ENCODE data around the gene ARX.

The ARX gene

DNA sequence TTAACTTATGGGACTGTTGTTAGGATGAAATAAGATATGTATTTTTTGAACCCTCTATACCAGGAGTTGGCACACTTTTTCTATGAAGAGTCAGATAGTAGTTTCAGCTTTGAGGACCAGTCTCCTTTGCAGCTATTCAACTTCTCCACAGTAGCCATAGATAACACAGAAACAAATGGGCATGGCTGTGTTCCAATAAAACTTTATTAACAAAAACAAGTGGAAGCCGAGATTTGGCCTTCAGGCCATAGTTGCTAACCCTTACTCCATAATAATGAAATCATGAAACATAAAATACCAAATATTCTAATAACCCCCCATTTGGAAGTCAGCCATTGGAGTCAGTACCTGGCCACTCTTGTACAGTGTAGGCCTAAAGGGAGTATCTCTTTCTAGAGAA is 30.6 kb downstream of the ARX start:
- TF ChIP-seq PAX5 (IDR thresholded peaks at IDR 0.05; ENCODE audit: insufficient read depth, low read length, severe bottlenecking), result no peak
- no peak for TF ChIP-seq POLR2A (IDR thresholded peaks at IDR 0.05; ENCODE audit: low read depth, low read length)
- no peak for TF ChIP-seq TAF1 (IDR thresholded peaks at IDR 0.05; ENCODE audit: low read depth, low read length)
- no peak for TF ChIP-seq POU2F2 (IDR thresholded peaks at IDR 0.05; ENCODE audit: low read depth, low read length)
- no peak for TF ChIP-seq SPI1 (IDR thresholded peaks at IDR 0.05; ENCODE audit: low read depth, low read length)
- TF ChIP-seq POLR2AphosphoS5 (IDR thresholded peaks at IDR 0.05; ENCODE audit: low read depth, low read length), result no peak
- FAIRE-seq, result peak; percentile 47
- DNase-seq (ENCODE audit: insufficient read length, low spot score), result no peak

DNA sequence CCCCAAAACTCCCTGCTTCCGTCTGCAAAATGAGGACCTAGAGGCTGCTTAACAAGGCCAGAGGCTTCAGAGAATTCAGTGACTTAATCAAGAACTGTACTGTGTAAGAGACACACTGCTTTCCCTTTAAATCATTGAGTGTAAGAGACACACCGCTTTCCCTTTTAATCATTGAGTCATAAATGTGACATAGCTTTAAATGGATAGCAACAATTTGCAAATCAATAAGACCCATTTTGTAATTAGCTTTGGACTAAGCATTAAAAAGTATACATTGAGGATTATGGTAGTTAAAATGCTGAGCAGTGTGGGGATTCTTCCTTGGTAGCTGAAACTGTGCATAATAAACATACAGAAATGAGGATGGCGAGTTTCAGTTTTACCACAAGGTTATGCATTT is 31.8 kb downstream of the ARX start:
- no peak for TF ChIP-seq PAX5 (IDR thresholded peaks at IDR 0.05; ENCODE audit: insufficient read depth, low read length, severe bottlenecking)
- no peak for TF ChIP-seq POLR2AphosphoS5 (IDR thresholded peaks at IDR 0.05; ENCODE audit: low read depth, low read length)
- TF ChIP-seq TAF1 (IDR thresholded peaks at IDR 0.05; ENCODE audit: low read depth, low read length), result no peak
- TF ChIP-seq SPI1 (IDR thresholded peaks at IDR 0.05; ENCODE audit: low read depth, low read length), result no peak
- TF ChIP-seq POLR2A (IDR thresholded peaks at IDR 0.05; ENCODE audit: low read depth, low read length), result no peak
- no peak for TF ChIP-seq POU2F2 (IDR thresholded peaks at IDR 0.05; ENCODE audit: low read depth, low read length)
- FAIRE-seq (no peak), DNase-seq (ENCODE audit: insufficient read length, low spot score) (no peak)

DNA sequence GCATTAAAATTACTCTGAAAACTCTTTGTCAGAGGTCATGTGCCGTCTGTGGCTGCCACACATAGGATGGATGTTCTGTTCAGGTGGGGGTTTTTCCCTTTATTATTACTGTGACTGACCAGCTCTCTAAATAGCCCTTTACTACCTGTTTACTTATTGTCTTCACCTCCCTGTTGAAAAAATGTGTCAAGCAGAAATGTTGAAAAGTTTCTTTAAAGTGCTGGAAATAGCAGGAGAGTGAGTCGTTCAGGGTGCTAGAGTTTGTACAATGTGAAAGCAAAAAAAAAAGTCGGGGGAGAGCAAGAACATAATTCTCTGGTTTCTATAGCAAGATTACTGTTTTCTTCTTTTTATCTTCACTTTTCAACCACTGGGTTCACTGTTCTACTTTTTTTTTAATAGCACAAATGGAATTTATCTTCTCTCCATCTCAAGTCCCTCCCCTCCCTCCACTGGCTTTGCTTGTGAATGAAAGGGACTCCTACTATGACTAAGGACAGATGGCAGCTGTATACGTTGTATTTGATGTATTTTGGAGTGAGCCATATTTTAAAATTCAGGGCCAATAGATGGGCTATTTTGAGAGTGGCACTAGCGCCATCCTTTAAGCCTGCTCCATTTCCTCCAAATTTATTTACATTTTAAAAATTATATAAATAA is 33.3 kb downstream of the ARX start:
- no peak for TF ChIP-seq POLR2A (IDR thresholded peaks at IDR 0.05; ENCODE audit: low read depth, low read length)
- no peak for TF ChIP-seq POU2F2 (IDR thresholded peaks at IDR 0.05; ENCODE audit: low read depth, low read length)
- no peak for DNase-seq (ENCODE audit: insufficient read length, low spot score)
- FAIRE-seq, result no peak

GRCh38 chrX:24981030-24981429 is 34.7 kb downstream of the ARX start:
- DNase-seq (ENCODE audit: insufficient read length, low spot score), result no peak
- FAIRE-seq, result peak; percentile 31
- no peak for TF ChIP-seq TAF1 (IDR thresholded peaks at IDR 0.05; ENCODE audit: low read depth, low read length)
- TF ChIP-seq SPI1 (IDR thresholded peaks at IDR 0.05; ENCODE audit: low read depth, low read length), result no peak
- no peak for TF ChIP-seq POU2F2 (IDR thresholded peaks at IDR 0.05; ENCODE audit: low read depth, low read length)
- no peak for TF ChIP-seq PAX5 (IDR thresholded peaks at IDR 0.05; ENCODE audit: insufficient read depth, low read length, severe bottlenecking)

DNA sequence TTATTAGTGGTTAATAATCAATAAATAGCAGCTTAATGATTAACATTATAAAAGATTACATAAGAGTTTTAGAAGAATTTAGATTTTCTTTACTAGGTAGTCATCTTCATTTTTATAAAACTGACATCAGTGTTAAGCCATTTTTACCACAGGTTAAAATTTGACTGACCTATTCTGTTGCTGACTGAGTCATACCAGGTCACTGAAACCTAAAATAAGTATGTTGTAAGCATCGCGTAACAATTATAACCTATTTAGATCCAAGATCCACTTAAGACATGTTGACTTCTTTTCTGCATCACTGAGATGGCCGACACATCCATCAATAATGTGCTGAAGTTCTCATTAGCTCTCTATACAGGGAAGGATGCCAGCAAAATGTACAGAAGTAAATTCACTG is 36.7 kb downstream of the ARX start:
- FAIRE-seq, result no peak
- TF ChIP-seq POLR2A (IDR thresholded peaks at IDR 0.05; ENCODE audit: low read depth, low read length), result no peak
- TF ChIP-seq TAF1 (IDR thresholded peaks at IDR 0.05; ENCODE audit: low read depth, low read length), result no peak
- TF ChIP-seq PAX5 (IDR thresholded peaks at IDR 0.05; ENCODE audit: insufficient read depth, low read length, severe bottlenecking), result no peak
- no peak for TF ChIP-seq POU2F2 (IDR thresholded peaks at IDR 0.05; ENCODE audit: low read depth, low read length)
- no peak for TF ChIP-seq POLR2AphosphoS5 (IDR thresholded peaks at IDR 0.05; ENCODE audit: low read depth, low read length)
- no peak for TF ChIP-seq SPI1 (IDR thresholded peaks at IDR 0.05; ENCODE audit: low read depth, low read length)
- no peak for DNase-seq (ENCODE audit: insufficient read length, low spot score)

- TF ChIP-seq POU2F2 (IDR thresholded peaks at IDR 0.05; ENCODE audit: low read depth, low read length), result no peak
- no peak for TF ChIP-seq TAF1 (IDR thresholded peaks at IDR 0.05; ENCODE audit: low read depth, low read length)
- TF ChIP-seq PAX5 (IDR thresholded peaks at IDR 0.05; ENCODE audit: insufficient read depth, low read length, severe bottlenecking), result no peak
- TF ChIP-seq SPI1 (IDR thresholded peaks at IDR 0.05; ENCODE audit: low read depth, low read length), result no peak
- TF ChIP-seq POLR2A (IDR thresholded peaks at IDR 0.05; ENCODE audit: low read depth, low read length), result no peak
- TF ChIP-seq POLR2AphosphoS5 (IDR thresholded peaks at IDR 0.05; ENCODE audit: low read depth, low read length), result no peak
- DNase-seq (ENCODE audit: insufficient read length, low spot score), result no peak
- no peak for FAIRE-seq
Observed at GRCh38 chrX:24969812-24970211, 46.0 kb downstream of the ARX start.

GRCh38 chrX:24965372-24965771 is 50.4 kb downstream of the ARX start:
- DNase-seq (ENCODE audit: insufficient read length, low spot score), result no peak
- no peak for FAIRE-seq
- TF ChIP-seq PAX5 (IDR thresholded peaks at IDR 0.05; ENCODE audit: insufficient read depth, low read length, severe bottlenecking) (no peak), POU2F2 (IDR thresholded peaks at IDR 0.05; ENCODE audit: low read depth, low read length) (no peak), TAF1 (IDR thresholded peaks at IDR 0.05; ENCODE audit: low read depth, low read length) (no peak), SPI1 (IDR thresholded peaks at IDR 0.05; ENCODE audit: low read depth, low read length) (no peak), POLR2AphosphoS5 (IDR thresholded peaks at IDR 0.05; ENCODE audit: low read depth, low read length) (no peak), POLR2A (IDR thresholded peaks at IDR 0.05; ENCODE audit: low read depth, low read length) (no peak)

GRCh38 chrX:24963823-24964222 is 51.9 kb downstream of the ARX start:
- FAIRE-seq, result no peak
- TF ChIP-seq TAF1 (IDR thresholded peaks at IDR 0.05; ENCODE audit: low read depth, low read length) (no peak), PAX5 (IDR thresholded peaks at IDR 0.05; ENCODE audit: insufficient read depth, low read length, severe bottlenecking) (no peak), POLR2AphosphoS5 (IDR thresholded peaks at IDR 0.05; ENCODE audit: low read depth, low read length) (no peak), SPI1 (IDR thresholded peaks at IDR 0.05; ENCODE audit: low read depth, low read length) (no peak), POLR2A (IDR thresholded peaks at IDR 0.05; ENCODE audit: low read depth, low read length) (no peak), POU2F2 (IDR thresholded peaks at IDR 0.05; ENCODE audit: low read depth, low read length) (no peak)
- no peak for DNase-seq (ENCODE audit: insufficient read length, low spot score)

- peak; percentile 60 for FAIRE-seq
- TF ChIP-seq POU2F2 (IDR thresholded peaks at IDR 0.05; ENCODE audit: low read depth, low read length) (no peak), POLR2AphosphoS5 (IDR thresholded peaks at IDR 0.05; ENCODE audit: low read depth, low read length) (no peak), PAX5 (IDR thresholded peaks at IDR 0.05; ENCODE audit: insufficient read depth, low read length, severe bottlenecking) (no peak), SPI1 (IDR thresholded peaks at IDR 0.05; ENCODE audit: low read depth, low read length) (no peak), POLR2A (IDR thresholded peaks at IDR 0.05; ENCODE audit: low read depth, low read length) (no peak), TAF1 (IDR thresholded peaks at IDR 0.05; ENCODE audit: low read depth, low read length) (no peak)
Observed at GRCh38 chrX:24961809-24962208, 54.0 kb downstream of the ARX start.

GRCh38 chrX:24956828-24957227 is 58.9 kb downstream of the ARX start:
- DNase-seq (ENCODE audit: insufficient read length, low spot score) (no peak), FAIRE-seq (no peak)
- TF ChIP-seq SPI1 (IDR thresholded peaks at IDR 0.05; ENCODE audit: low read depth, low read length), result no peak
- TF ChIP-seq POLR2AphosphoS5 (IDR thresholded peaks at IDR 0.05; ENCODE audit: low read depth, low read length), result no peak
- TF ChIP-seq POLR2A (IDR thresholded peaks at IDR 0.05; ENCODE audit: low read depth, low read length), result no peak
- TF ChIP-seq POU2F2 (IDR thresholded peaks at IDR 0.05; ENCODE audit: low read depth, low read length), result no peak

More at GRCh38 chrX:24961809-24962208, 54.0 kb downstream of the ARX start:
- no peak for DNase-seq (ENCODE audit: insufficient read length, low spot score)
